NCI-H2029 (cell line): ENCODE measurements around the gene TMEM119.
"Not testable (repeated sequence)": the region's sequence is repeated elsewhere in the genome, so short reads cannot be mapped to it uniquely, and the experiment has no call there.

ENCODE experiments used
- DNase-seq: peaks from one replicate; lab custom pipeline; 2025; lab: John Stamatoyannopoulos, UW

Gene TMEM119

DNA sequence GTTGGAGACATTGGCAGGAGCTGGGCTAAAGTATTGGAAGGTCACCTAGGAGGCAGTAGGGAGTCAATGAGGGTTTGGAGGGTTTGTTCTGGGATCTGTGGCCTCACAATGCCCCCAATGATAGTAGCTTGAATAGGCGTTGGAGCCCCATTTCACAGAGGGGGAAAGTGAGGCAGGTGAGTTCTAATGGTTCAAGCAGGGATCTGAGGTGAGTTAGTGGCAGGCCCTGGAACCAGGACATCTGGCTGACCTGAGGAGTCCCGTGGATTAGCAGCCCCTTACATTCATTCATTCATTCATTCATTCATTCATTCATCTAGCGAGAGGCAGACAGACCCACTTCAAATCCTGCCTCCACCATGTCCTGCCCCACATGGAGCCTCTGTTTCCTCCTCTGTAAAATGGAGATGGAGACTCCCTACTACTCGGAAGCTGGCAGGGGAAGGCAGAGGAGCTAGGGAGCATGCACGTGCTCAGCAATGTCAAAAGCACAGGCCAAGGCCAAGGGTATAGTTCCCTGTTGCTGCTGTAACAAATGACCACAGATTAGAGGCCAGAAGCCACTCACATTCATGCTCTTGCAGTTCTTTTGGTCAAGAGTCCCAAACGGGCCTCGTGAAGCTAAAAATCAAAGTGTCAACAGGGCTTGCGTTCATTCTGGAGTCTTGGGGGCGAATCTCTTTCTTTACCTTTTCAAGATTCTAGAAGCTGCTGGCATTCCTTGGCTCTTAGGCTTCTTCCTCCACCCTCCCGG, 2.2 kb upstream of the TMEM119 start:
- DNase-seq = no peak

DNA sequence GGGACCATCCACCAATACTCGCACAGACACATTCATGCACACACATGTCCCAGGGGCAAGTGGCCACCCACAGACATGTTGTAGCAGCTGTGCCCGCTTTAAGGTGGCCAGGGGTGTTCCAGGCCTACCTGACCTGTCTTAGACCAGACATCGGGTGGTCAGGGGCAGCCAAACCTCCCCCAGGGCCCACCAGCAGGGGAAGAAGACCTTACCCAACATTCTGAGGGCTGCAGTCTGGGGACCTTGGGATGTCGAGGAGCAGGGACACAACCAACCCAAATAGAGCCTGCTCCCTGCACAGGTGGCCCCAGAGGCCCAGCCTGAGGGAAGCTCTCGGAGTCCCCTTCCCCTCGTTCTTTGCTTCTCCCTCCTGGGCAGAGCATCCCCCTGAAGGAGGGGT, 1.7 kb upstream of the TMEM119 start:
- no peak for DNase-seq

DNA sequence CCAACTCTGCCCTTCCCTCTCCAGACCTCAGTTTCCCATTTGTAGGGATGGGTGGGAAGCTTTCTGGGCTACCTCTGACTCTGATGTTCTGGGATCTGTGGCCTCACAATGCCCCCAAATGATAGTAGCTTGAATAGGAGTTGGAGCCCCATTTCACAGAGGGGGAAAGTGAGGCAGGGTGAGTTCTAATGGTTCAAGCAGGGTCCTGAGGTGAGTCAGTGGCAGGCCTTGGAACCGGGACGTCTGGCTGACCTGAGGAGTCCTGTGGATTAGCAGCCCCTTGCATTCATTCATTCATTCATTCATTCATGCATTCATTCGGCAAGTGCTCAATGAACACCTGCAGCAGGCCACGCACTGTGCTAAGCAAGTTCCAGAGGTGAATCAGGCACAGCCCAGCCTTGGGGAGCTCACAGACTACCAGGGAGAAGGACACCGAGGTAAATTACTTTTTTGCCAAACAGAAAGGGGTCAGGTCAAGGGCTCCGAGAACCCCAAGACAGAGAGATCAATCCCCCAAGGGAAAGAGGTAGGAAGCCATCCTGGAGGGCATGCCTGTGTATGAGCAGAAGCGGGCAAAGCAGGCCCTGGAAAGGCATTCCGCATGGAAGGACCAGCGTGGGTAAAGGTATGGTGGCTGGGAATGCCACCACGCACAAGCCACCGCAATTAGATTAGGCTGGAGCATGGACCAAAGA, 818 bp upstream of the TMEM119 start:
- no peak for DNase-seq

- DNase-seq = no peak
Measured at GRCh38 chr12:108596854-108597558, 878 bp downstream of the TMEM119 start.

- DNase-seq = no peak
Measured at GRCh38 chr12:108595711-108596647, 1.9 kb downstream of the TMEM119 start.

DNA sequence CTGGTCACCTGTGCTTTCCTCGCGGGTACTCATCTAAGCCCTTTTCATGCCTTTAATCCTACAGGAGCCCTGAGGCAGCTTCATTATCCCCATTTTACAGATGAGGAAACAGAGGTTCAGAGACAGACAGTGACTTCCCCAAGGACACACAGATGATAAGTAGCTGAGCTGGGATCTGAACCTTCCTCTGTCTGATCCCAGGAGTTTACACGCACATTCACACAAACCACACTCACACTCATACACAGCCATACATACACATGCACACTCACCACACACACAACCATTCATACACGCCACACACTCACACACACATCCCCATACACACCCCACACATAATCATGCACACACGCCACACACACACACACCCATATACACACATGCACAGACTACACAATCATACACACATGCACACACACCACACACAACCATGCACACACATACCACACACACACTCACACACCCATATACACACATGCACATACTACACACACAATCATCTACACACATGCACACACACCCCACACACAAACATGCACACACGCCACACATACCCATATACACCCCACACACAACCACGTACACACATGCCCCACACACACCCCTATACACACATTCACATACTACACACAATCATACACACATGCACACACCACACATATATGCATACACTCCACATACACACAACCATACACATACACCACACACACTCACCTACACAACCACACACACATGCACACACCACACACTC, 2.7 kb downstream of the TMEM119 start:
- no peak for DNase-seq

- no peak for DNase-seq
Measured at GRCh38 chr12:108594323-108594903, 3.5 kb downstream of the TMEM119 start.

GRCh38 chr12:108592033-108592909, 5.6 kb downstream of the TMEM119 start:
- no peak for DNase-seq

DNA sequence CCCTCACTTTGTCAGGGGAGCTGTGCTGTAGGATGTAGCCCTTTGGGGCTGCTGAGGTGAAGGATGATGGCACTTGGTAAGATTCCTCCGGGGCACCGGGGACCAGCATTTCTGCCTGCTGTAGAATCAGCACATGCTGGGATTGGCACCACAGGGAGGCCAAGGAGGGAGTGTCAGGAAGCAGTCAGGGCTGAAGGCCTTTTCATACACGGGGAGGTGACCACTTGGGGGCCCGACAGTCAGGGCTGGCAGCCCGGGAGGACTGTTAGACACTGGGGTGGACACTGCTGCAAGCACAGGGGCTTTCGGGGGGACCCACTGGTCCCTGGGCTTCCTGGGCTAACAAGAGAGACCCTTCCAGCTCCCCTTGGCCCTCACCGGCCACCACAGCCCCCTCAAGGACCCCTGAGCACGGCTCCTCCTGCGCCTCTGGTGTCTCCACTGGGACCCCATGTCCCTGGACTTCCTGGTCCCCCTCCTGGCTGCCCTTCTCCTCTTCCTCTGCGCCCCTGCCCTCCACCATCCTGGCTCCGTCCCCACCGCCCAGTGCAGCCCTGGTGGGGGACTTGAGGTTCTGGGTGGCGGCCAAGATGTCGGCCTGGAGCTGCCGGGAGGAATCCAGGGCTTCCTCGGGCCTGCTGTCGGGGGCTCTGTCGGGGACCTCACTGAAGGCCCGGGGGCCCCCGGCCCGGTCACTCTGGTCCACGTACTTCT, 6.5 kb downstream of the TMEM119 start:
- DNase-seq = no peak

GRCh38 chr12:108590463-108590862, 7.4 kb downstream of the TMEM119 start:
- DNase-seq = not testable (repeated sequence)

- DNase-seq = no peak
Measured at GRCh38 chr12:108589840-108590229, 8.0 kb downstream of the TMEM119 start.

- no peak for DNase-seq
Measured at GRCh38 chr12:108589028-108589839, 8.7 kb downstream of the TMEM119 start.

GRCh38 chr12:108587826-108588225, 10.1 kb downstream of the TMEM119 start:
- DNase-seq = no peak

DNA sequence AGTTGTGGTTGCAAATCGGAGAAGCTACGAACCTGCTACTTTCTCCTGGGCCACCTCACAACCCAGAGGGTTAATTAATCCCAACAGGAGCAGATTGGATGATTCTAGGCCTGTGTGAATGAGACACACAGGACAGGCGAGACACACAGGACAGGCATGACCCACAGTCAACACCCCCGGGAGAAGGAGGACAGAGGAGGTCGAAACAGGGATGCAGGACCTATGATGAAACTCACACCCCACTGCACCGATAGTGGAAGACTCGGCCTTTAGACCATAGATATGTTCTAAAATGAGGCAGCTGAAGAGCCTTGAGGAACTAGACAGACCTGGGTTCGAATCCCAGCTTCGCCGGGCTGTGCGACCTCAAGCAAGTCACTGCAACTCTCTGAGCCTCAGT, 11.6 kb downstream of the TMEM119 start:
- DNase-seq = no peak

- DNase-seq = no peak
Measured at GRCh38 chr12:108585864-108586263, 12.0 kb downstream of the TMEM119 start.

DNA sequence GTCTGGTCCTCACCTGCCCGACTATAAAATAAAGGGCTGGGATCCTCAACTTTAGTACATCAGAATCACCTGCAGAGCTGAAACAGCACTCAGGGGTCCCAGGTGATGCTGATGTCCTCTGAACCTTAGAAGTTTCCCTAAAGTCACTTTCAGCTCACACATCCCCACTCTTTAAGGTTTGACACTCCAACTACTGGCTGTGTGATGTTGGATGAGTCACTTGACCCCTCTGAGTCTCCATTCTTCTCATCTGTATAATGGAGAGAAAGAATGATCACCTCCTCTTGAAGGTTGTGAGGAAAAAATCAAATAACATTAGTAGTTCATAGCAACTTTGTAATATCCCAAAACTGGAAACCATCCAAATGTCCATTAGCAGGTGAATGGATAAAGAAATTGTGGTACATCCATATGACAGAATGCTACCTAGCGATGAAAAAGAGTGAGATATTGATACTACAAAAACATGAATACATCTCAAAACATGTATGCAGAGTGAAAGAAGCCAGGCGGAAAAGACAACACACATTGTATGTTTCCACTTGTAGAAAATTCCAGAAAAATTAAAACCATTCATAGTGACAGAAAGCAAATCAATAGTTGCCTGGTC, 13.3 kb downstream of the TMEM119 start:
- DNase-seq = no peak

- no peak for DNase-seq
Measured at GRCh38 chr12:108583991-108584390, 13.9 kb downstream of the TMEM119 start.
